ENCODE measurements around the gene P2RX5.
"Not testable (repeated sequence)": the region's sequence is repeated elsewhere in the genome, so short reads cannot be mapped to it uniquely, and the experiment has no call there.

Gene P2RX5

GRCh38 chr17:3735515-3735914, 39.6 kb upstream of the P2RX5 start:
- H3K4me3 ChIP-seq (ENCODE audit: low read depth, low read length), result no peak overlapping the region
- no peak for TF ChIP-seq CTCF (IDR thresholded peaks at IDR 0.05; ENCODE audit: low read depth, low read length, missing control alignments)
- in situ Hi-C loops (cut with HindIII; ENCODE audit: low sequenced_read_pairs), result no loop called here
- DNase-seq (ENCODE audit: low read depth), result no peak

- H3K4me3 ChIP-seq (ENCODE audit: low read depth, low read length); DNase-seq (ENCODE audit: low read depth); in situ Hi-C loops (cut with HindIII; ENCODE audit: low sequenced_read_pairs): not testable (repeated sequence)
Measured at GRCh38 chr17:3734911-3735276, 38.9 kb upstream of the P2RX5 start.

GRCh38 chr17:3732210-3732621, 36.3 kb upstream of the P2RX5 start:
- no peak for DNase-seq (ENCODE audit: low read depth)
- in situ Hi-C loops (cut with HindIII; ENCODE audit: low sequenced_read_pairs), result no loop called here
- no peak overlapping the region for H3K4me3 ChIP-seq (ENCODE audit: low read depth, low read length)
- TF ChIP-seq CTCF (IDR thresholded peaks at IDR 0.05; ENCODE audit: low read depth, low read length, missing control alignments), result no peak

GRCh38 chr17:3730881-3731429, 35.0 kb upstream of the P2RX5 start:
- no peak overlapping the region for H3K4me3 ChIP-seq (ENCODE audit: low read depth, low read length)
- TF ChIP-seq CTCF (IDR thresholded peaks at IDR 0.05; ENCODE audit: low read depth, low read length, missing control alignments), result no peak
- in situ Hi-C loops (cut with HindIII; ENCODE audit: low sequenced_read_pairs), result no loop called here
- DNase-seq (ENCODE audit: low read depth), result no peak

GRCh38 chr17:3729881-3730280, 33.9 kb upstream of the P2RX5 start:
- DNase-seq (ENCODE audit: low read depth), result no peak
- H3K4me3 ChIP-seq (ENCODE audit: low read depth, low read length), result no peak overlapping the region
- in situ Hi-C loops (cut with HindIII; ENCODE audit: low sequenced_read_pairs), result no loop called here
- no peak for TF ChIP-seq CTCF (IDR thresholded peaks at IDR 0.05; ENCODE audit: low read depth, low read length, missing control alignments)

GRCh38 chr17:3728099-3728498, 32.1 kb upstream of the P2RX5 start:
- in situ Hi-C loops (cut with HindIII; ENCODE audit: low sequenced_read_pairs); DNase-seq (ENCODE audit: low read depth); H3K4me3 ChIP-seq (ENCODE audit: low read depth, low read length): not testable (repeated sequence)

- no peak for DNase-seq (ENCODE audit: low read depth)
- TF ChIP-seq CTCF (IDR thresholded peaks at IDR 0.05; ENCODE audit: low read depth, low read length, missing control alignments), result no peak
- in situ Hi-C loops (cut with HindIII; ENCODE audit: low sequenced_read_pairs), result no loop called here
- no peak overlapping the region for H3K4me3 ChIP-seq (ENCODE audit: low read depth, low read length)
Measured at GRCh38 chr17:3727041-3727440, 31.1 kb upstream of the P2RX5 start.

Measured in astrocyte of the cerebellum (primary cell).